HEK293 (cell line): ENCODE results near the gene KIAA1328.

ENCODE experiments used
- BCL11A ChIP-seq: fragments of 450-650 bp; formaldehyde crosslinking; IDR thresholded peaks from 2 replicates; pipeline ENCODE4 v1.5.1; 2016; ENCODE audit warnings: low read depth, missing biosample characterization, missing genetic modification characterization
- GLI4 ChIP-seq: fragments of 450-650 bp; formaldehyde crosslinking; IDR thresholded peaks from 2 replicates; pipeline ENCODE4 v1.5.1; 2016; ENCODE audit warnings: missing biosample characterization, missing genetic modification characterization
- HOXA7 ChIP-seq: sonication (generic); formaldehyde crosslinking; IDR thresholded peaks from 2 replicates; pipeline ENCODE4 v1.8.1; 2022; ENCODE audit warnings: missing genetic modification reagents, borderline replicate concordance
- HOXD13 ChIP-seq: sonication (generic); formaldehyde crosslinking; IDR thresholded peaks from 2 replicates; pipeline ENCODE4 v1.8.0; 2022; ENCODE audit warnings: missing genetic modification reagents, borderline replicate concordance
- KLF9 ChIP-seq: fragments of 450-650 bp; formaldehyde crosslinking; IDR thresholded peaks from 2 replicates; pipeline ENCODE4 v1.5.1; 2016; ENCODE audit warnings: missing biosample characterization, missing genetic modification characterization, low read depth
- MEIS1 ChIP-seq: sonication (generic); formaldehyde crosslinking; IDR thresholded peaks from 2 replicates; pipeline ENCODE4 v1.8.1; 2022; ENCODE audit warnings: missing genetic modification reagents, mild to moderate bottlenecking, borderline replicate concordance
- REPIN1 ChIP-seq: fragments of 450-650 bp; formaldehyde crosslinking; IDR thresholded peaks from 2 replicates; pipeline ENCODE4 v1.5.1; 2017; ENCODE audit warnings: missing biosample characterization, missing genetic modification characterization, low read depth
- SP2 ChIP-seq: fragments of 450-650 bp; formaldehyde crosslinking; IDR thresholded peaks from 2 replicates; pipeline ENCODE4 v1.5.1; 2016; ENCODE audit warnings: missing biosample characterization, missing genetic modification characterization
- ZFP3 ChIP-seq: fragments of 450-650 bp; formaldehyde crosslinking; IDR thresholded peaks from 2 replicates; pipeline ENCODE4 v1.5.1; 2016; ENCODE audit warnings: low read depth, missing biosample characterization, missing genetic modification characterization
- ZFP69B ChIP-seq: fragments of 450-650 bp; formaldehyde crosslinking; IDR thresholded peaks from 2 replicates; pipeline ENCODE4 v1.5.1; 2016; ENCODE audit warnings: missing biosample characterization, missing genetic modification characterization
- ZNF10 ChIP-seq: fragments of 450-650 bp; formaldehyde crosslinking; IDR thresholded peaks from 2 replicates; pipeline ENCODE4 v1.5.1; 2017; ENCODE audit warnings: missing biosample characterization, missing genetic modification characterization
- ZNF132 ChIP-seq: fragments of 450-650 bp; formaldehyde crosslinking; IDR thresholded peaks from 2 replicates; pipeline ENCODE4 v1.5.1; 2017; ENCODE audit warnings: missing biosample characterization, missing genetic modification characterization, borderline replicate concordance
- ZNF140 ChIP-seq: fragments of 450-650 bp; formaldehyde crosslinking; IDR thresholded peaks from 2 replicates; pipeline ENCODE4 v1.5.1; 2016; ENCODE audit warnings: missing biosample characterization, missing genetic modification characterization
- ZNF169 ChIP-seq: fragments of 450-650 bp; formaldehyde crosslinking; IDR thresholded peaks from 2 replicates; pipeline ENCODE4 v1.5.1; 2016; ENCODE audit warnings: missing biosample characterization, missing genetic modification characterization
- ZNF19 ChIP-seq: fragments of 450-650 bp; formaldehyde crosslinking; IDR thresholded peaks from 2 replicates; pipeline ENCODE4; 2016; ENCODE audit warnings: missing biosample characterization, missing genetic modification characterization, low read depth
- ZNF221 ChIP-seq: fragments of 450-650 bp; formaldehyde crosslinking; IDR thresholded peaks from 2 replicates; pipeline ENCODE4 v1.5.1; 2017; ENCODE audit warnings: missing biosample characterization, missing genetic modification characterization, borderline replicate concordance
- ZNF248 ChIP-seq: fragments of 450-650 bp; formaldehyde crosslinking; IDR thresholded peaks from 2 replicates; pipeline ENCODE4 v1.5.1; 2017; ENCODE audit warnings: missing biosample characterization, missing genetic modification characterization
- ZNF335 ChIP-seq: fragments of 450-650 bp; formaldehyde crosslinking; conservative IDR thresholded peaks from 2 replicates; pipeline ENCODE4 v1.5.1; 2016; ENCODE audit warnings: missing biosample characterization, missing genetic modification characterization
- ZNF366 ChIP-seq: fragments of 450-650 bp; formaldehyde crosslinking; conservative IDR thresholded peaks from 2 replicates; pipeline ENCODE4 v1.5.1; 2016; ENCODE audit warnings: missing biosample characterization, missing genetic modification characterization
- ZNF530 ChIP-seq: fragments of 450-650 bp; formaldehyde crosslinking; IDR thresholded peaks from 2 replicates; pipeline ENCODE4 v1.5.1; 2016; ENCODE audit warnings: low read depth, missing biosample characterization, missing genetic modification characterization
- ZNF629 ChIP-seq: fragments of 450-650 bp; formaldehyde crosslinking; IDR thresholded peaks from 2 replicates; pipeline ENCODE4 v1.5.1; 2017; ENCODE audit warnings: missing biosample characterization, missing genetic modification characterization
- ZNF664 ChIP-seq: fragments of 450-650 bp; formaldehyde crosslinking; IDR thresholded peaks from 2 replicates; pipeline ENCODE4 v1.5.1; 2016; ENCODE audit warnings: missing biosample characterization, missing genetic modification characterization
- ZNF677 ChIP-seq: fragments of 450-650 bp; IDR thresholded peaks from 2 replicates; pipeline ENCODE4 v1.5.0; 2018; ENCODE audit warnings: missing biosample characterization, mild to moderate bottlenecking, missing genetic modification characterization, moderate library complexity
- ZNF792 ChIP-seq: fragments of 450-650 bp; formaldehyde crosslinking; IDR thresholded peaks from 2 replicates; pipeline ENCODE4 v1.5.1; 2016; ENCODE audit warnings: missing biosample characterization, missing genetic modification characterization
- TF ChIP-seq, protein P1 (sequence below): fragments of 450-650 bp; IDR thresholded peaks from 2 replicates; pipeline ENCODE4 v1.5.1; 2018; ENCODE audit warnings: missing biosample characterization, missing genetic modification characterization
- TF ChIP-seq, protein P2 (sequence below): fragments of 450-650 bp; formaldehyde crosslinking; IDR thresholded peaks from 2 replicates; pipeline ENCODE4 v1.5.1; 2016; ENCODE audit warnings: missing biosample characterization, missing genetic modification characterization
- TF ChIP-seq, protein P3 (sequence below): fragments of 450-650 bp; formaldehyde crosslinking; IDR thresholded peaks from 2 replicates; pipeline ENCODE4 v1.5.1; 2017; ENCODE audit warnings: missing biosample characterization, missing genetic modification characterization
- TF ChIP-seq, protein P4 (sequence below): fragments of 450-650 bp; formaldehyde crosslinking; conservative IDR thresholded peaks from 2 replicates; pipeline ENCODE4 v1.5.1; 2016; ENCODE audit warnings: low read depth, missing biosample characterization, missing genetic modification characterization
- TF ChIP-seq, protein P5 (sequence below): fragments of 450-650 bp; formaldehyde crosslinking; IDR thresholded peaks from 2 replicates; pipeline ENCODE4 v1.5.1; 2016; ENCODE audit warnings: missing biosample characterization, missing genetic modification characterization

Gene KIAA1328

DNA sequence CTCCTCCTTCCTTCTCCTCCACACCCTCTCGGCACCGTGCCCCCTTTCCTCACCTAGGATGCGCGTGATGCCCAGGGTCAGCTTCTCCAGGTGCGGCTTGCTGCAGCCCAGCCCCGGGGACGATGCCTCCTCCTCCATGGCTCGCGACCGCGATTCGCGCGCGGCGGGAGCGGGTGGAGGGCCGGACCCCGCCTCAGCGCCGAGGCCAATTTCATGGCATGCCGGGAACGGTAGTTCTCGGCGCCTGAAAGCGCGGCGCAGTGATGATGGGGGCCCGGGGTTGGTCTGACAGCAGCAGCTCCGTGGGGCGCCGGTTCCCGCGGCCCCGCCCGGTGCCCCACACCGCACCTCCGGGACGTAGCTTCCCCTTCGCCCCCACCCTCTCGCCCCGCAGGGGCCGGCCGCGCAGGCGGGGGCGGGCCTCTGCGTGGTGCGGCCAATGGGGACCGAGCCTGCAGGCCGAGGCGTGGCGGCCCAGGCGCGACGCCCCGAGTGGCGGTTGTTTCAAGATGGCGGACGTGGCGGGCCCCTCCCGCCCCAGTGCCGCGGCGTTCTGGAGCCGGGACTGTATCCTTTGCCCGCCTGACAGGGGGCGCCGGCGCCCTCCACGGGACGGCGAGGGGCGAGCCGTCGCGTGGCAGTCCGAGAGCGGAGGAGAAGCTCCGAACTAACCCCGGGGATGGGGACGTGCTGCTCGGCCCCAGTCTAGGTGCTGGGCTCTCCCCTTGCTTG lies at the start of gene KIAA1328, which contains the start of gene TPGS2 (continued):
- TF ChIP-seq ZNF19 (tag by site-specific recombination) (no peak), ZNF530 (tag by site-specific recombination) (no peak), ZNF132 (tag by site-specific recombination) (no peak), ZNF792 (0 out of 2 replicates have a peak, but pooled peaks have one; percentile 57), ZNF169 (tag by site-specific recombination) (no peak), ZNF677 (tag by site-specific recombination) (no peak), HOXD13 (no peak), ZNF664 (no peak), MEIS1 (CRISPR knock-in tag) (no peak), ZNF366 (peak; percentile 82), GLI4 (no peak), ZNF629 (tag by site-specific recombination) (no peak), ZNF10 (tag by site-specific recombination) (no peak), ZFP3 (no peak), BCL11A (tag by site-specific recombination) (no peak), HOXA7 (CRISPR knock-in tag) (no peak), KLF9 (no peak; the same call in 1 of the 2 replicates), REPIN1 (tag by site-specific recombination) (no peak), ZNF221 (tag by site-specific recombination) (no peak), ZNF335 (tag by site-specific recombination) (peak; percentile 94), ZNF140 (tag by site-specific recombination) (no peak), SP2 (tag by site-specific recombination) (peak; percentile 35), ZFP69B (tag by site-specific recombination) (no peak), ZNF248 (tag by site-specific recombination) (no peak)
- TF ChIP-seq, protein P1, sequence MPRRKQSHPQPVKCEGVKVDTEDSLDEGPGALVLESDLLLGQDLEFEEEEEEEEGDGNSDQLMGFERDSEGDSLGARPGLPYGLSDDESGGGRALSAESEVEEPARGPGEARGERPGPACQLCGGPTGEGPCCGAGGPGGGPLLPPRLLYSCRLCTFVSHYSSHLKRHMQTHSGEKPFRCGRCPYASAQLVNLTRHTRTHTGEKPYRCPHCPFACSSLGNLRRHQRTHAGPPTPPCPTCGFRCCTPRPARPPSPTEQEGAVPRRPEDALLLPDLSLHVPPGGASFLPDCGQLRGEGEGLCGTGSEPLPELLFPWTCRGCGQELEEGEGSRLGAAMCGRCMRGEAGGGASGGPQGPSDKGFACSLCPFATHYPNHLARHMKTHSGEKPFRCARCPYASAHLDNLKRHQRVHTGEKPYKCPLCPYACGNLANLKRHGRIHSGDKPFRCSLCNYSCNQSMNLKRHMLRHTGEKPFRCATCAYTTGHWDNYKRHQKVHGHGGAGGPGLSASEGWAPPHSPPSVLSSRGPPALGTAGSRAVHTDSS, result no peak
- TF ChIP-seq, protein P2, sequence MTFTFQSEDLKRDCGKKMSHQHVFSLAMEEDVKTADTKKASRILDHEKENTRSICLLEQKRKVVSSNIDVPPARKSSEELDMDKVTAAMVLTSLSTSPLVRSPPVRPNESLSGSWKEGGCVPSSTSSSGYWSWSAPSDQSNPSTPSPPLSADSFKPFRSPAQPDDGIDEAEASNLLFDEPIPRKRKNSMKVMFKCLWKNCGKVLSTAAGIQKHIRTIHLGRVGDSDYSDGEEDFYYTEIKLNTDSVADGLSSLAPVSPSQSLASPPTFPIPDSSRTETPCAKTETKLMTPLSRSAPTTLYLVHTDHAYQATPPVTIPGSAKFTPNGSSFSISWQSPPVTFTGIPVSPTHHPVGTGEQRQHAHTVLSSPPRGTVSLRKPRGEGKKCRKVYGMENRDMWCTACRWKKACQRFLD, result no peak
- TF ChIP-seq, protein P3, sequence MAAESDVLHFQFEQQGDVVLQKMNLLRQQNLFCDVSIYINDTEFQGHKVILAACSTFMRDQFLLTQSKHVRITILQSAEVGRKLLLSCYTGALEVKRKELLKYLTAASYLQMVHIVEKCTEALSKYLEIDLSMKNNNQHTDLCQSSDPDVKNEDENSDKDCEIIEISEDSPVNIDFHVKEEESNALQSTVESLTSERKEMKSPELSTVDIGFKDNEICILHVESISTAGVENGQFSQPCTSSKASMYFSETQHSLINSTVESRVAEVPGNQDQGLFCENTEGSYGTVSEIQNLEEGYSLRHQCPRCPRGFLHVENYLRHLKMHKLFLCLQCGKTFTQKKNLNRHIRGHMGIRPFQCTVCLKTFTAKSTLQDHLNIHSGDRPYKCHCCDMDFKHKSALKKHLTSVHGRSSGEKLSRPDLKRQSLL (tag by site-specific recombination), result peak; percentile 89
- TF ChIP-seq, protein P4, sequence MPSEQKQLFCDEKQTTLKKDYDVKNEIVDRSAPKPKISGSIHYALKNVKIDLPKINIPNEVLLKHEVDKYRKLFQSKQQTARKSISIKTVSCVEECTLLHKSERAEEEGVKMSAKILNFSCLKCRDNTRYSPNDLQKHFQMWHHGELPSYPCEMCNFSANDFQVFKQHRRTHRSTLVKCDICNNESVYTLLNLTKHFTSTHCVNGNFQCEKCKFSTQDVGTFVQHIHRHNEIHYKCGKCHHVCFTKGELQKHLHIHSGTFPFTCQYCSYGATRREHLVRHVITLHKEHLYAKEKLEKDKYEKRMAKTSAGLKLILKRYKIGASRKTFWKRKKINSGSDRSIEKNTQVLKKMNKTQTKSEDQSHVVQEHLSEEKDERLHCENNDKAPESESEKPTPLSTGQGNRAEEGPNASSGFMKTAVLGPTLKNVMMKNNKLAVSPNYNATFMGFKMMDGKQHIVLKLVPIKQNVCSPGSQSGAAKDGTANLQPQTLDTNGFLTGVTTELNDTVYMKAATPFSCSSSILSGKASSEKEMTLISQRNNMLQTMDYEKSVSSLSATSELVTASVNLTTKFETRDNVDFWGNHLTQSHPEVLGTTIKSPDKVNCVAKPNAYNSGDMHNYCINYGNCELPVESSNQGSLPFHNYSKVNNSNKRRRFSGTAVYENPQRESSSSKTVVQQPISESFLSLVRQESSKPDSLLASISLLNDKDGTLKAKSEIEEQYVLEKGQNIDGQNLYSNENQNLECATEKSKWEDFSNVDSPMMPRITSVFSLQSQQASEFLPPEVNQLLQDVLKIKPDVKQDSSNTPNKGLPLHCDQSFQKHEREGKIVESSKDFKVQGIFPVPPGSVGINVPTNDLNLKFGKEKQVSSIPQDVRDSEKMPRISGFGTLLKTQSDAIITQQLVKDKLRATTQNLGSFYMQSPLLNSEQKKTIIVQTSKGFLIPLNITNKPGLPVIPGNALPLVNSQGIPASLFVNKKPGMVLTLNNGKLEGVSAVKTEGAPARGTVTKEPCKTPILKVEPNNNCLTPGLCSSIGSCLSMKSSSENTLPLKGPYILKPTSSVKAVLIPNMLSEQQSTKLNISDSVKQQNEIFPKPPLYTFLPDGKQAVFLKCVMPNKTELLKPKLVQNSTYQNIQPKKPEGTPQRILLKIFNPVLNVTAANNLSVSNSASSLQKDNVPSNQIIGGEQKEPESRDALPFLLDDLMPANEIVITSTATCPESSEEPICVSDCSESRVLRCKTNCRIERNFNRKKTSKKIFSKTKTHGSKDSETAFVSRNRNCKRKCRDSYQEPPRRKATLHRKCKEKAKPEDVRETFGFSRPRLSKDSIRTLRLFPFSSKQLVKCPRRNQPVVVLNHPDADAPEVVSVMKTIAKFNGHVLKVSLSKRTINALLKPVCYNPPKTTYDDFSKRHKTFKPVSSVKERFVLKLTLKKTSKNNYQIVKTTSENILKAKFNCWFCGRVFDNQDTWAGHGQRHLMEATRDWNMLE (tag by site-specific recombination), result no peak
- TF ChIP-seq, protein P5, sequence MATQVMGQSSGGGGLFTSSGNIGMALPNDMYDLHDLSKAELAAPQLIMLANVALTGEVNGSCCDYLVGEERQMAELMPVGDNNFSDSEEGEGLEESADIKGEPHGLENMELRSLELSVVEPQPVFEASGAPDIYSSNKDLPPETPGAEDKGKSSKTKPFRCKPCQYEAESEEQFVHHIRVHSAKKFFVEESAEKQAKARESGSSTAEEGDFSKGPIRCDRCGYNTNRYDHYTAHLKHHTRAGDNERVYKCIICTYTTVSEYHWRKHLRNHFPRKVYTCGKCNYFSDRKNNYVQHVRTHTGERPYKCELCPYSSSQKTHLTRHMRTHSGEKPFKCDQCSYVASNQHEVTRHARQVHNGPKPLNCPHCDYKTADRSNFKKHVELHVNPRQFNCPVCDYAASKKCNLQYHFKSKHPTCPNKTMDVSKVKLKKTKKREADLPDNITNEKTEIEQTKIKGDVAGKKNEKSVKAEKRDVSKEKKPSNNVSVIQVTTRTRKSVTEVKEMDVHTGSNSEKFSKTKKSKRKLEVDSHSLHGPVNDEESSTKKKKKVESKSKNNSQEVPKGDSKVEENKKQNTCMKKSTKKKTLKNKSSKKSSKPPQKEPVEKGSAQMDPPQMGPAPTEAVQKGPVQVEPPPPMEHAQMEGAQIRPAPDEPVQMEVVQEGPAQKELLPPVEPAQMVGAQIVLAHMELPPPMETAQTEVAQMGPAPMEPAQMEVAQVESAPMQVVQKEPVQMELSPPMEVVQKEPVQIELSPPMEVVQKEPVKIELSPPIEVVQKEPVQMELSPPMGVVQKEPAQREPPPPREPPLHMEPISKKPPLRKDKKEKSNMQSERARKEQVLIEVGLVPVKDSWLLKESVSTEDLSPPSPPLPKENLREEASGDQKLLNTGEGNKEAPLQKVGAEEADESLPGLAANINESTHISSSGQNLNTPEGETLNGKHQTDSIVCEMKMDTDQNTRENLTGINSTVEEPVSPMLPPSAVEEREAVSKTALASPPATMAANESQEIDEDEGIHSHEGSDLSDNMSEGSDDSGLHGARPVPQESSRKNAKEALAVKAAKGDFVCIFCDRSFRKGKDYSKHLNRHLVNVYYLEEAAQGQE (tag by site-specific recombination), result no peak
